Measurements from ENCODE around the gene RBP3.

The RBP3 gene

DNA sequence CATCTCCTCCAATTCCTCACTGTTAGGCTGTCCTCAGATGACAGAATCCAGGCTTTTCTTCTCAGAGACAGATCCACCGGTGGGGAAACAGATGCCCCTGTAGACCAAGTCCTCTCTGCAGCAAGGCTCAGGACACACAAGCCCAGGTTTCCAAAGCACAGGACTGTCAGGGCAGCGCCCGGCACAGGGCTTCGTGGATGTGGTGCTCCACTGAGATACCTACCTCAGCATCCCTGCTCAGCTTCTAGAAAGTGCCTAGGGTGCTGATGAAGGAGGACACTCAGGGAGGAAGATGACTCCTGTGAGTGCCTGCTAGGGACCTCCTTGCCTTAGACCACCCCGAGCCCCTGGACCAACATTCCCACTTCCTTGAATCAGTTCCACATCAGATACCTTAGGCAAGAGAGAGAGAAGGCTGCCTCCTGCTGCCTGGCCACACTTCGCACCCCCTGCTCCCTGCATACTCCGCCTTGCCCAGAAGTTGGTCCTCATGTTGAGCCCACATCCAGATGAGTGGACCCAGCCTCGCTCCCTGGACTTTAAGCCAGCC lies 8.9 kb upstream of the RBP3 start:
- DNase-seq: no peak

DNA sequence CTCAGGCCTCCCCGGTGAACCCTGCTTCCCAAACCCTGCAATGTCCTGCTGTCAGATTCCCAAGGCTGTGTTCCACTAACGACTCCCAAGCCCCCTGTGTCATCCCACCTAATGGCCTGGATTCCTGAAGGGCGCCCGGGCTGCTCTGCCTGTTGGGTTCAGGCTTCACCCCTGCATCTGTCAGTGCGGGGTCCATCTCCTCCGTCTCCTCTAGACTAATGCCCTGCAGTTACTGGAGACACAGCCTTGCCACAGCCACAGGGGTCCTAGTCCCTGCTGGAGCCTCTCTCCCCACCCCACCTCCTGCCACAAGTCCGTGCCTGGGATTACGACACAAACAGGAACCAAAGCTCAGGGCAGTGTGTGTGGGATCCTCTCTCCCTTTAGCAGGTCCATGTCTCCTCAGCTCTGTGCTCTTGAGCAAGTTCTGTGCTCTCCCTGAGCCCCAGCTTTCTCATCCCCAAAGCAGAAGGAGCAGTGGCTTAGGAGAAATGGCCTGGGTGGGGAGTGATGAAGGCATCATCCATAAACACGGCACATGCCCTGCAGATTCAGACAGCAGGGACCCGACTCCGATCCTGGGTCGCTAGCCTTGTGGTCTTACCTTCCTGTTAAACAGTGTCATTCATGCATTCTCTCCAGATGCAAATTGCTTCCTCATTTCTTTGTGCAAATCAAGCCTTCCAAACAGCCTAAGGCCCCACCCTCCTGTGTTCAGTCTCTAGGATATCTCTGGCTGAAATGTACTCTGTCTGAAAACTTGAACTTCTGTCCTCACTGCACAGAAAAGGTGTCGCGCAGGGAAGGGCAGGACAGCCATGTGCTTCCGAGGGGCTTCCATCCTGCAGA lies 8.2 kb upstream of the RBP3 start:
- no peak for DNase-seq

DNA sequence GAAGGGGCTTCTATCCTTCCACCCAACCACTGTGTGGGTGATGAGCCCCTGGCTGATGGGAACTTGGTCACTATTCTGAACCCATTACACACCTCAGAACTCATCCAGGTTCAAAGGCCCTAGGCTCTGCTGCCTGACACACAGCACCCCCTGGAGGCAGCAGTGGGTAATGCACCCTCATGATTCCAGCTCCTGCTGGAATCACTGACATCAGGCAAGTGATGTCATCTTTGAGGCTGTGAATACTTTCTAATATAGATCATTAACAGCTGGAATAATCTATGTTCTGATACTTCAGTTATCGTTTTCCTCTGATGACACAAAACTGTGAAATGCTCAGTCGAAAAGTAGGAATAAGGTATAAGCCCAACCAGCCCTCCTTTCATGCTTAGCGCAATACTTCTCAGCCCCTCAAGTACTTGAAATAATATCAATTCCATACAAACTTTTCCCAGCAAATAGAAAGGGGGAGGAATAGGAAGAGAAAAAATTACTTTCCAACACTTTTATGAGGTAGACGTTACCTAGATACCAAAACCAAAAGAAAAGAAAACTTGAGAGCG lies 7.5 kb upstream of the RBP3 start:
- peak; percentile 68 for DNase-seq

GRCh38 chr10:47344996-47345870 lies 2.9 kb upstream of the RBP3 start:
- no peak for DNase-seq

DNA sequence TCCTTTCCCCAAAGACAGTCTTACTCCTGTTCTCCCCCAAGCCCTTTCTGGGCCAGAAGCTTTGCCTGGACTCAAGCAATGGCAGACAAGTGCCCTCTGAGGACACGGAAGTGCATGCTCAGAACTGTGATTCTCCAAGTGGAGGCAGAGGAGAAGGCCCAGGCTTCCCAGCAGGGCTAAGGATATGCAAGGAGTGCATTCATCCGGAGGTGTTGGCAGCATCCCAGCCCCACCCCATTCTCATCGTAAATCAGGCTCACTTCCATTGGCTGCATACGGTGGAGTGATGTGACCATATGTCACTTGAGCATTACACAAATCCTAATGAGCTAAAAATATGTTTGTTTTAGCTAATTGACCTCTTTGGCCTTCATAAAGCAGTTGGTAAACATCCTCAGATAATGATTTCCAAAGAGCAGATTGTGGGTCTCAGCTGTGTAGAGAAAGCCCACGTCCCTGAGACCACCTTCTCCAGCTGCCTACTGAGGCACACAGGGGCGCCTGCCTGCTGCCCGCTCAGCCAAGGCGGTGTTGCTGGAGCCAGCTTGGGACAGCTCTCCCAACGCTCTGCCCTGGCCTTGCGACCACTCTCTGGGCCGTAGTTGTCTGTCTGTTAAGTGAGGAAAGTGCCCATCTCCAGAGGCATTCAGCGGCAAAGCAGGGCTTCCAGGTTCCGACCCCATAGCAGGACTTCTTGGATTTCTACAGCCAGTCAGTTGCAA lies 1.4 kb upstream of the RBP3 start:
- DNase-seq: no peak

DNA sequence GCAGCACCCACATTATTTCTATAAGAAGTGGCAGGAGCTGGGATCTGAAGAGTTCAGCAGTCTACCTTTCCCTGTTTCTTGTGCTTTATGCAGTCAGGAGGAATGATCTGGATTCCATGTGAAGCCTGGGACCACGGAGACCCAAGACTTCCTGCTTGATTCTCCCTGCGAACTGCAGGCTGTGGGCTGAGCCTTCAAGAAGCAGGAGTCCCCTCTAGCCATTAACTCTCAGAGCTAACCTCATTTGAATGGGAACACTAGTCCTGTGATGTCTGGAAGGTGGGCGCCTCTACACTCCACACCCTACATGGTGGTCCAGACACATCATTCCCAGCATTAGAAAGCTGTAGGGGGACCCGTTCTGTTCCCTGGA lies 874 bp upstream of the RBP3 start:
- DNase-seq: no peak

- DNase-seq: no peak
Observed at GRCh38 chr10:47348661-47349470, 703 bp downstream of the RBP3 start.

- DNase-seq: no peak
Observed at GRCh38 chr10:47349516-47349915, 1.4 kb downstream of the RBP3 start.

- DNase-seq: no peak
Observed at GRCh38 chr10:47349941-47350371, 1.8 kb downstream of the RBP3 start.

- DNase-seq: no peak
Observed at GRCh38 chr10:47350671-47351640, 2.8 kb downstream of the RBP3 start.

DNA sequence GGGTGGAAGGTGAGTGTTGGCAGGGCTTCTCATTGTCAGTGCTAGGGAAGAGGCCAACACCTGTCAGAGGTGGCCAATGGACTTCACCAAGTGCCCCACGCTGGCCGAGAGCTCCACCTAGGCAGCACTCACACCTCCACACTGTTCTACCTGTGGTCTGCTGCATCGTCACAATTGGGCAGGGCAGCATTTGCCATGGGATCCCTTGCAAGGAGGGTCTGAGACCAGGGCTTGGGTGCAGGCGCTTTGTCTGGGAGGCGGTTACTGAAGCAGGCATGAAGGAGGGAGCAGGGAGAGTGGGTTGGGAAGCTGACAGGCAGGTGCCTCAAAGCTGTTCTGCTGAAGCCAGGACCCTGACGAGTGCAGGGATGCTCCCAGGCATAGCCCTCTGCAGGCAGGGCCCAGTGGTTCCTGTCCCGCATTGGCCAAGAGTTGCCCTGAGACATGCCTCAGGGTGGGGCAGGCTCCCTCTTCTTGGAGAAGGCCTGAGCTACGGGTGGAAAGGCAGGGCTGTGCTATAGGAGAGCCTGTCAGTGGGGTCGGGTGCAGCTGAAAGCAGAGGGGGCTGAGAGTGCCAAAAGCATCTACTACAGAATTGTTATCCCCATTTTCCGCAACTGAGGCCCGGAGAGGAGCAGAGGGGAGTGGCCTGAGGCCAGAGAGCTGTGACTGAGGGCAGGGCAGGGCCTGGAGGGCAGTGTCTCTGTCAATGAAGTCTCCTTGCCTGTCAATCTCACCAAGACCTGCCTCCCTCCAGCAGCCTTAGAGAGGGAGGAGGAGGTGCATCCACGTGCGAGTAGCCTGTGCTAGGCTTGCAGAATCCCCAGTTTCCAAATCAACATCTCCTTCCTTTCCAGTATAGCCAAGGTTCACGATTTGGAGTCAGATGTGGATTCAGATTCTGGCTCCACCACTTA lies 4.0 kb downstream of the RBP3 start:
- no peak for DNase-seq

DNA sequence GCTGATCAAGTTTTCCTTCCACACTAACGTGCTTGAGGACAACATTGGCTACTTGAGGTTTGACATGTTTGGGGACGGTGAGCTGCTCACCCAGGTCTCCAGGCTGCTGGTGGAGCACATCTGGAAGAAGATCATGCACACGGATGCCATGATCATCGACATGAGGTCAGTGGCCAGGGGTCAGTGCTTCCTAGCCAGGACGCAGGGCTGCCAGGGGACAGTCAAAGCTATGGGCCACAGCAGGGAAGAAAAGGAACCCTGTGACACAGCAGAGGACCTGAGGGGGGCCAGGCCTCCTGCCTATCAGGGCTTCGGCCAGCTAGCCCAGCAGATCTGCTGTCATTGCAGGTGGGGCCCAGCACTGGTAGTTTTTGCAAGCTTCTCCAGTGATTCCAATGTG lies 5.2 kb downstream of the RBP3 start:
- DNase-seq: no peak

- DNase-seq: no peak
Observed at GRCh38 chr10:47354165-47354564, 6.0 kb downstream of the RBP3 start.

DNA sequence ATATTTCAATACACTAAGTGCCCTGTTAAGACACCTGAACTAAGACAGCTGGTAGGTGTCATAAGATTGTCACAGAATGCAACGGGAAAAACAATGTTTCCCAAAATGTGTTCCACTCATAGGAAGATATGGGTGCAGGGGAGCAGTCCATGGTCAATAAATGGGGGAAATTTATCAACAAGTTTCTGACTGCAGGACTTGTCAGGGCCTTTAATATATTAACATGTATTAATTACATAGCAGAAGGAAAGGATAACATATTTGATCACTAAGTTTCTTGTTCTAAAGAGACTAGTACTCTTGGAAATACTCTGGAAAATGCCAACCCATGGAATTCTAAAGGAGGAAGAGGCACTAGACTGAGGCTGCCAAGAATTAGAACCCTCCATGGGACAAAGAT lies 6.7 kb downstream of the RBP3 start:
- no peak for DNase-seq

DNA sequence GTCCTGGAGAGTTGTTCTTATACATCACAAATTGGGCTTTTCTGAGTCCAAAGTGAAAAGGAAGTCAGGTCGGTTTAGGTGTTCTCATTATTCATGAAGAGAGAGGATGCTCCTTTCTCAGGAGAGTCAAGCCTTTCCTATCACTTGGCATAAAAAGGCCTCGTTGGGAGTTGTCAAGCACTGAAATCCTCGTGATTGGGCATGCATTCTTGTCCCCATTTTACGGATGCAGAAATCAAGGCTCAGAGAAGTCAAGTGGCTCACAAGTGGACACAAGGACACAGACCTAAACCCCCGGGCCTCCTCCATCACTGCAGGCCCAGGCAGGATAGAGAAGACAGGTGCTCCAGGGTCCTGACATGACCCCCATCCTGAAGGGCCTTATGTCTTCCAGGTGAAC lies 8.5 kb downstream of the RBP3 start:
- no peak for DNase-seq

DNA sequence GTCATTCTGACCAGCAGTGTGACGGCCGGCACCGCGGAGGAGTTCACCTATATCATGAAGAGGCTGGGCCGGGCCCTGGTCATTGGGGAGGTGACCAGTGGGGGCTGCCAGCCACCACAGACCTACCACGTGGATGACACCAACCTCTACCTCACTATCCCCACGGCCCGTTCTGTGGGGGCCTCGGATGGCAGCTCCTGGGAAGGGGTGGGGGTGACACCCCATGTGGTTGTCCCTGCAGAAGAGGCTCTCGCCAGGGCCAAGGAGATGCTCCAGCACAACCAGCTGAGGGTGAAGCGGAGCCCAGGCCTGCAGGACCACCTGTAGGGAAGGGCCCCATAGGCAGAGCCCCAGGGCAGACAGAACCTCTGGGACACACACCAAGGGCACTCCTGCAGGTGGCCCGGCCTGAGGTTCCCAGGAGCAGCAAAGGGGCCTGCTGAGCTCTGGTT lies 9.0 kb downstream of the RBP3 start:
- no peak for DNase-seq

GRCh38 chr10:47357911-47358310 lies 9.7 kb downstream of the RBP3 start:
- DNase-seq: no peak

DNA sequence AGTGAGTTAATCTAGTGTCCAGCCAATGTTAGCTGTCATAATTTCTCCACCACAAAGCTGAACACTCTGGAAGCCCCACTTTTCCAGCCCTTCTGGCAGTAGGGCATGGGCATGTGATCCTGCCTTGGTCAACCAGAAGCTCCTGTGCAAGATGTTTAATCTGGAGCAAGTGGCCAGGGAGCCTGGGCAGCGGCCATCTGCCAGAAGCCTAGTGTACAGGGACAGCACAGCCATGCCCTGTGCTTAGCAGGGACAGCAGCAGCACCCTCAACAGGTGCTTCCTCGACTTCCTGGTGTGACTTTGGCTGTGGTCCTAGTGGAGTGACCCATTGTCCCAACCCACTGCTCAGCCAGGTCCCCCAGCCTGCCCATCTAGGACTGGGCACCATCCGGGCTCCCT lies 10.3 kb downstream of the RBP3 start:
- no peak for DNase-seq

GRCh38 chr10:47359101-47359500 lies 10.9 kb downstream of the RBP3 start:
- DNase-seq: no peak
